GM12801 (cell line): ENCODE results near the gene EIF2A.

ENCODE experiments used
- TF ChIP-seq, protein P1 (sequence below): IDR thresholded peaks from one replicate; pipeline ENCODE4 v1.5.1; 2011; ENCODE audit warnings: control low read depth; ENCODE audit not compliant: insufficient read length; ENCODE audit errors: extremely low read depth

EIF2A gene

GRCh38 chr3:150546226-150547044 lies at the start of gene EIF2A, which contains the start of gene SERP1:
Gene EIF2A (plus strand): TSS chr3:150546787. CDS start chr3:150546803, 16 bp downstream.
Gene SERP1 (minus strand): TSS chr3:150546496. CDS start chr3:150546135, 361 bp downstream.
- TF ChIP-seq, protein P1, sequence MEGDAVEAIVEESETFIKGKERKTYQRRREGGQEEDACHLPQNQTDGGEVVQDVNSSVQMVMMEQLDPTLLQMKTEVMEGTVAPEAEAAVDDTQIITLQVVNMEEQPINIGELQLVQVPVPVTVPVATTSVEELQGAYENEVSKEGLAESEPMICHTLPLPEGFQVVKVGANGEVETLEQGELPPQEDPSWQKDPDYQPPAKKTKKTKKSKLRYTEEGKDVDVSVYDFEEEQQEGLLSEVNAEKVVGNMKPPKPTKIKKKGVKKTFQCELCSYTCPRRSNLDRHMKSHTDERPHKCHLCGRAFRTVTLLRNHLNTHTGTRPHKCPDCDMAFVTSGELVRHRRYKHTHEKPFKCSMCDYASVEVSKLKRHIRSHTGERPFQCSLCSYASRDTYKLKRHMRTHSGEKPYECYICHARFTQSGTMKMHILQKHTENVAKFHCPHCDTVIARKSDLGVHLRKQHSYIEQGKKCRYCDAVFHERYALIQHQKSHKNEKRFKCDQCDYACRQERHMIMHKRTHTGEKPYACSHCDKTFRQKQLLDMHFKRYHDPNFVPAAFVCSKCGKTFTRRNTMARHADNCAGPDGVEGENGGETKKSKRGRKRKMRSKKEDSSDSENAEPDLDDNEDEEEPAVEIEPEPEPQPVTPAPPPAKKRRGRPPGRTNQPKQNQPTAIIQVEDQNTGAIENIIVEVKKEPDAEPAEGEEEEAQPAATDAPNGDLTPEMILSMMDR = no peak

DNA sequence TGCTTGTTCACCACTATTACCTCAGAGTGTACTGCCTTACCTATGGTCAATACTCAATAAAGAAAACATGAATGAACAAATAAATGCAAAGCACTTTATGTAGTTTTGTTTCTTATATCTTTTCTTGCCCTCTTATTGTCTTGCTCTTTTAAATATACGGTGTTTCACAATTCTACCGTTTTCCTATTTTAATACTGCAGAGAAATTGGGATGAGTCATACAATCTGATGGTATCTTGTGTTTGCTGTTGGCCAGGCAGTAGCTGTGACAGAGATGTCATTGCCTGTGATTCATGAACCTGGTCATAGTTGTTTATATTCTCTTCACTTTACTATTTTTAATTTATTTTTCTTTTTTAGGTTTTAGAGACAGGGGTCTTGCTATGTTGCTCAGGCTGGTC lies 48.6 kb upstream of the EIF2A start:
- TF ChIP-seq, protein P1 = no peak

DNA sequence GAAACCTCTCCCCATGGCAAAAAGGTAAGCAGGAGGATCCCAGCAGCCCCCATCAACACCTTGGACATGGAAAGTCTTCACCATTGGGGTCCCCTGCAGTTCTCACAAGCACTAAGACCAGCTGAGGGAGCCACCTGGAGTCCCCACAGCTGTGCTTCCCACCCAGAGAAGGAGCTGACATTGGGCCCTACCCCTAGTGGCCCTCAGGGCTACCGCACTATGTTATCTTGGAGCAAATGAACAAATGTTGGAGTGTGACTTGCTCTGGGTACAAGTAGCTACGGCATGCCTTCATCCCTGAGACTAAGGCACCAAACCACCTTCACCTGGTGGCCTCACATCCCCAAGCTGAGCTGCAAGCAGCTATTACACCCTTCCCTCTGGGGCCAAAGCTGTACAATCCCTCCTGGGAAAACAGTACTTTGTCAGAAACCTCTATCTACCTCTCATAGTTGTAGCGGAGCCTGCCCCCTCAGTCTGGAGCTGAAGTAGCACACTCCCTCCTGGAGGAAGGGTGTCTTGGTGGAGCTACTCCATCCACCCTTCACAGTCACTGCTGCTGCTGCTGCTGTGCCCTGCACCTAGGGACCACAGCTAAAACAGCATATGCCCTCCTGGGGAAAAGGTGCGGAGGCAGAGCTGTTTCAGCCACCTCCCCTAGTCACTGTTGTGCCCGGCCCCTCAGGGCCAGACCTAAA lies 43.0 kb upstream of the EIF2A start:
- TF ChIP-seq, protein P1 = no peak

DNA sequence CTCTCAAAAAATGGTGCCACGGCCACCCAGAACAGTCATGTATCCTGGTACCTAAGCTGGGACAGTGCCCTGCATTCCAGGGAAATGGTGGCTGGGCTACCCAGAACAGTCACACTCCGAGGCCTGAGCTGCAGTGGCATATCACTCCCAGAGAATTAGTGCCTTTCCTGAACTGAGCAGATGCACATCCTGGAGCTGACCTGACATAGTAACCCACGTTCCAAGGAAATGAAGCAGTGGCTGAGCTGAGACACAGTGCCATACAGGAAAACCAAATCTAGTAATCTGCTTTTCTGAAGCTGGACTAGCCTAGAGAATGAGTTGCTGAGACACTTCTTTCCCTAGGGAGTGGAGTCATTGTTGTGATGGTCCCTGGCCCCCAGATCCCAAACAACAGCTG lies 42.1 kb upstream of the EIF2A start:
- TF ChIP-seq, protein P1 = no peak

- TF ChIP-seq, protein P1 = no peak
Observed at GRCh38 chr3:150508401-150508800, 38.2 kb upstream of the EIF2A start.

- TF ChIP-seq, protein P1 = no peak
Observed at GRCh38 chr3:150509780-150510179, 36.8 kb upstream of the EIF2A start.

GRCh38 chr3:150511122-150511821 lies 35.3 kb upstream of the EIF2A start:
- TF ChIP-seq, protein P1 = no peak
